HG03064 (cell line): ENCODE results near the gene DMAC2L.
A peak's percentile ranks its signal among the peaks of the same experiment; 100 is the strongest.

Experiments used
- ATAC-seq: cut with Tn5 transposase; IDR thresholded peaks from one replicate; pipeline ENCODE4 v1.9.1; 2021; ENCODE audit warnings: low read depth; ENCODE audit not compliant: unreplicated experiment

Gene DMAC2L

DNA sequence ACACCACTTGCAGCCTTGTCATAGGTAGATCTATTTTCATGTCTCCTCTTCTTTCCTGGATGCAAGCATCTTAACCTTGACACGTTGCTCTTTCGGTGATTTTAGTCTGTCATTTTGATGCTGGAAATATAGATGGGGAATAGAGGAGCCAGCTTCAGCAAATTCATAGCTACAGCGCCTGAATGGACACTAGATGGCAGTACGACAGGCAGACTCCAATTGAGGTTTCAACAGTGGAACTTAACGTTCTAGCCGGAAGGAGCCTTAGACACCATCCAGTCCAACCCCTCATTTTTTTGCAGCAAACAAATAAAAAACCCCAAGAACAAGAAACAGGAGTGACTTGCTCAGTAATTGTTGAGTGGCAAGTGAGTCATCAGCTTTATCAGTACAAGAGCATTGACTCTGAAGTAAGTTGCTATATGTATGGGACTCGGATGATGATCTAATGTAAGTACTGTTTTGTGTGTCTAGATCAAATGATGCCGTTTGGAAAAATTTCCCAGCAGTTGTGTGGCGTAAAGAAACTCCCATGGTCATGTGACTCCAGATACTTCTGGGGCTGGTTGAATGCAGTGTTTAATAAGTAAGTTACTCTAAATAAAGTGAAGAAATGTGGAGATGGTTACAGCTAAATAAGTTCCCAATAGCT lies 9.0 kb downstream of the DMAC2L start:
- ATAC-seq = peak; percentile 90

DNA sequence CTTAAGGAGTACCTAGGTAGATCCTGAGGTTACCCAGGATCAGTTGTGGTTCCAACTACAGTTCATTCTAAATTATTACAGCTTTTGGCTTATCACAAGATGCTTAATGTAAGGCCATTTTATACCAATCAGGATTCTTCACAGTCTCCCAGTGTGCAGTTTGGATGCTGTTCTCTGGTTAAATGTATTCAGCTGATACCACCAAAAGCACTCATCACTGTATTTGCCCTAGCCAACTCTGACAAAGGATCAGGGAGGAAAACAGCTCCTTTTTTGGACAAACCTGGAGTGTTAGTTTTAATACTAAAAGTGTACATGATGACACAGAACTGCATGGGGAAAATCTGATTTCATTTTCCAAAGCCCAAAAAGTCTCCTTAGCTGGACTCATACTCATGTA lies 19.5 kb downstream of the DMAC2L start:
- no peak for ATAC-seq

GRCh38 chr14:50333014-50333509 lies 20.9 kb downstream of the DMAC2L start:
- no peak for ATAC-seq

DNA sequence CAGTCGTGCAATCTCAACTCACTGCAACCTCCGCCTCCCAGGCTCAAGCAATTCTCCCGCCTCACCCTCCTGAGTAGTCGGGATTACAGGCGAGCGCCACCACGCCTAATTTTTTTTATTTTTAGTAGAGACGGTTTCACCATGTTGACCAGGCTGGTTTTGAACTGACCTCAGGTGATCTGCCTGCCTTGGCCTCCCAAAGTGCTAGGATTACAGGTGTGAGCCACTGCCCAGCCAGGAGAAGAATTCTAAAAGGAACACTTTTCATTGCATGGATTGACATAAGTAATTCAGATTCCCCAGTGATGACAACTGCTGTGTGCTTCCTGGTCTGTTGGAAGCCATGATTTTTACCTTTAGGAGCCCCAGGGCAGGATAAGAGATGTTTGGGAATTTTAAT lies 22.1 kb downstream of the DMAC2L start:
- no peak for ATAC-seq

DNA sequence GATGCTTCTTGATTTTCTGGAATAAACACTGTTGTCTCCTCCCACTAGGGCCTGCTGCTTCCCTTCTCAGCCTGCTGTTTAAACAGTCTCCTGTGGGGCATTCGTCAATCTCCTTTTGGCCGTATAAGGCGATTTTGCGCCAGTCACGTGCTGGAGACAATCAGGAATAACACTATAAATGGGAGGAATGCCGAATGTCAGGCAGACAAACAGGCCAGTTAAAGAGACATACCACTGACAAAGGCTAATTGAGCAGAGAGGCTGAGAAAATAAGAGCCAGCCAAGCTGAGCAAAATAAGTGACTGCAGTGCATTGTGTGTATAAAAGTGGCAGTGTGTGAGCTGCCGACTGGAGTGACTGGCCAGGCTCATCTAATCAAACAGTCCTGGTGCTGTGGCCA lies 23.3 kb downstream of the DMAC2L start:
- no peak for ATAC-seq

DNA sequence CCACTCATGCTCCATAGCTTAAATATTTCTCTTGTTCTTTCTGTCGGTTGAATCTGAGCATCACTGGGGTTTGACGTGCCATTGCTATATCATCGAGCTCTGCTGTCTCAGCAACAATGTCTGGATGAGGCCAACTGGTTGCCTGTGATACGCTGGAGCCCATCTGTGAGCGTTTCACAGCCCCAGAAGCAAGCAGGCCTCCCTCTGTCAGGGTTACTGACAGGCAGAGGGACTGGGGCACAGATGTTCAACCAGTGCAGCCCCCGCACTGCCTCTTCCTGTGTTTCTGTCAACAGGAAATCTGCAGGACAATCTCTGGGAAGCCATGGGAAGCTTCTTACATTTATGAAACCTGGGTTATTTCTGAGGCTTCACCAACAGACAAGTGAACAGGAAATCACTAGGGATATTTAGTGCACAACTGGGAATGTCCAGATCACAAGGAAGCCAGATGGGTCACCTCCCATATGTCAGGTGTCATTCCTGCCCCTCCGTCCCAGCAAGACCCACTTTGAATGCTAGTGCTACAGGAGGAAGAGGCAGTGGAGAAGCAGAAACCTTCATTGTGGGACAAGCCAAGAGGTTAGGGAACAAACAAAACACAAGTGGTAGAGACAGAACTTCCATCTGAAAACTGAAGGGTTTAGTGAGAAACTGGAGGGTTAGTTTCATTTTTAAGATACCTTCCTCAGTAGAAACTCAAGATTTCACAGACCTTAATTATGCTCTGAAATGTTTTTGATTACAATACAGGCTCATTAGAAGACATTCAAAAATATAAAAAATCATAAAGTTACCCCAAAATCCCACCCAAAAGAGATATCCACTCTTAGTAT lies 24.1 kb downstream of the DMAC2L start:
- ATAC-seq = no peak

DNA sequence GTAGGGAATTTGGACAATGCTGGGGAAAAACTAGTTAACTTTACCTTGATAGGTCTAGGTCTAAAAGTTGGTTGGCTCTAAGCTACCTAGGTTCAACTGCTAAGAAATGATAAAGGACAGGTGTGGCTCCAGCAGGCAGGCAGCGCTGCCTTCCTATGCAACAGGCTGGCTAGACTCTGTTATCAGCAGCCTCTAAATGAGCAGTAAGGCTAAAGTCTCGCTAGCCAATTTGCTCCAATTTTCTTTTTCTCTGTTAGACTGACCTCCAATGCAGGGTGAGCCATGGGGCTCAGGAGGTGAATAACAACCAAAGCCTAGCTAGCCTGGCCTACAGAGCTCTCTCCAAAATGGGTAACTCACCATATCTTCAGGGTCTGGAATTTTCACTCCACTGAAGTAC lies 26.5 kb downstream of the DMAC2L start:
- no peak for ATAC-seq

DNA sequence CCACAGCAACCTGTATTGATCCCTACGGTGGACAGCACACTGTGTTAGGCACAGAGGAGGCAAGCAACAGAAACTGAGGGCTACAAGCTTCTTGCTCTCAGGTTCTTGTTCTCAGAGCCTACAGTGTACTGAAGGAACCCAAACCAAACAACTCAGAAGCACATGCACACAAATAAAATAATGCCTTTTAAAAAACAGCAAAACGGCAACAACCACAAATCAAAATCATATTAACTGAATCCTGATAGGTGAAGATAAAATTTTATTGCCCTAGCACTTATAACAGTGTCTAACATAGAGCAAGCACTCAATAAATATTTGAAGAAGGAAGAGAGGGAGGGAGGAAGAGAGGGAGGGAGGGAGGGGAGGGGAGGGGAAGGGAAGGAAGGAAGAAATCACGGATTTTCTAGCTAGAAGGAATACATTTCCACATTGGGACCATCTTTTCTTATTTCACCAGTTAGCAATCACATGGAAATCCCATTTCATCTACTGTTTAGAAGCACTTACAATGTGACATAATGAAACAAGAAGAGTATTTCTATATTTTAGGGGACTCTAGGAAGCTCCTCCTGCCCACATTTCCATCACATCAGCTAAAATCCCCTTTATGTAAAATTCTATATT lies 27.2 kb downstream of the DMAC2L start:
- no peak for ATAC-seq

DNA sequence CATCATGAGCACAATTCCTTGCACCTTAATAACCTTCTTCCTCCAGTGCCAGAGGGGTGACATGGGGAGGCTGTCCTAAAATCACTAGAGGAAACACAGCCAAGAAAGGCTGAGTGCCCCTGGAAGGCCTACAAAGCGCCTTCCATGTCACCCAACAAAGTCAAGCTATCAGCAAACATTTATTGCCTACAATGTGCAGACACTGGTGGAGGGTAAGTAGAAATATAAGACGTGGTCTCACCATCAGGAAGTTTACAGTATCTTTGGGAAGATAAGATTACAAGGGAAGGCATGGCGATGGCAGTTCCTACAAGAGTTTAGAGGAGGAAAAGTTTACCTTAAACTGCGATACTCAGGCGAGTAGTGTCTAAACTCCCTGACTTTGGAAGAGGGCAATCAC lies 27.9 kb downstream of the DMAC2L start:
- ATAC-seq = no peak

GRCh38 chr14:50340963-50341362 lies 28.8 kb downstream of the DMAC2L start:
- no peak for ATAC-seq

DNA sequence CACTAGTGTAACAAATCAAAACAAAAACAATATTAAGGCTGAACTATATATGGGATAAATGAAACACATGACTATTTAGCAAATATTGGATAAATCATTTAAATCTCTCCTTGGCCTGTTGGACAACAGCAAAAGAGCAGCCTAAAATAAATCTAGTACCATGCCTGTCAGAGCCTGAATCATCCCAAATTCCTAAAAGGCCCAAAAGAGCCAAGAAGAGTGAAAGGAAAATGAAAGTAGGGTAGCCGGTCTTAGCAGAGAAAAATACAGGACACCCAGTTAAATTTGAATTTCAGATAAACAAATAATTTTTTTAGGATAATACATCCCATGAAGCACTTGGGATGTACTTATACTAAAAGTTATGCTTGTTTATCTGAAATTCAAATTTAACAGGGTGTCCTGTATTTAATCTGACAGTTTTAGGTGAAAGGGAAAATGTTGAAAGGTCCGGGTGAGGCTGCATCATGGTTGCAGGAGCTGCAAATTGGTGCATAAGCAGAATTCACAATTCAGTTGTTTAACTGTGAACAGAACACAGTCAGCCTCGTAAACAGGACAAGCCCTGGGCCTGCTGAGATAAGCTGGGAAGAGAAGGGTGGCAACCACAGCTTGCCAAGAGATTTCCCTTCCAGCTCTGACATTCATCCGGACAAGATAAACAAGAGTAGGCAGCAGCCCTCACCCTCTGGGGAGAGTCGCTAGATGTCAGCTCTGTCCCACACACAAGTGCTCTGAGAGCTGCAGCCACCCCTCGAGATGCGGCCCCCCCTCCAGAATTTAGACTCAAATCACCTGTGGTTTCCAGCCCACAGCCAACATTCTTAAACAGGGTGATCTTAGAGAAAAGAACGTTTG lies 30.3 kb downstream of the DMAC2L start:
- no peak for ATAC-seq

DNA sequence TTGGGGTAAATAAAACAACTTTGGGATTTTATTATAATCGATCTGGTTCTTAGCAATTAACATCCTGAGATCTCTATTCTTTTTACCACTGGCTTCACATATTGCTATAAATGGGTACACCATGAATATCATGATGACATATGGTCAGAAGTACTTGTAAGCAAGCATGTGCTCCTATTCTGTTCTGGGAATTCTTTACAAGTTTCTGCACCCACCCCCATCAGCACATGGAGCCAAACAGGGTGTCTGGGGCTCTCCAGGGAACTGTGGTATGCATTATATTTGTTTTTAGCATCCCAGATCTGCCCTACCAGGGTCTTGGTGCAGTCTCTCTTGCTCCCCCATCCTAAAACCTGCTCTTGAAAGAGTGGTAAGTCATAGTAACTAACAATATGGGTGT lies 31.3 kb downstream of the DMAC2L start:
- no peak for ATAC-seq

DNA sequence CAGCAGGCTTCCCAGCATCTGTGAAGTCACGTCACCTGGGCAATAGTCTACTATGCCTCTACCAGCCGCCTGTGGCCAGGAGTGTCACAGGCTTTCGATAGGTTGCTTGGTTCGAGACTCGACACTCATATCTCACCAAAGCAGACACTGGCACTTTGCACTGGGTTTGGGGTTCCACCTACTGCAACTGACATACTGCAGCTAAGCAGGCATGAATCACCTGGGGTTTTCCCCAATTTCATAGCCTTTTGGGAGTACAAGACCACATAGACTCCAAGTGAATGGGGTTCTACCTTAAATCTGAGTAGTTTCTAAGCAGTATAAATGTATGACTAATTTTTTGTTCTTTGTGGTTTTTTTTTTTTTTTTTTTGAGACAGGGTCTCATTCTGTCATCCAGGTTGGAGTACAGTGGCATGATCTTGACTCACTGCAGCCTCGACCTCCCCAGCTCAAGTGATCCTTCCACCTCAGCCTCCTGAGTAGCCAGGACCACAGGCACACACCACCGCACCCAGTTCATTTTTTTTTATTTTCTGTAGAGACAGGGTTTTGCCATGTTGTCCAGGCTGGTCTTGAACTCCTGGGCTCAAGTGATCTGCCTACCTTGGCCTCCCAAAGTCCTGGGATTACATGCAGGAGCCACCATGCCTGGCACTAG lies 32.1 kb downstream of the DMAC2L start:
- ATAC-seq = peak; percentile 83

DNA sequence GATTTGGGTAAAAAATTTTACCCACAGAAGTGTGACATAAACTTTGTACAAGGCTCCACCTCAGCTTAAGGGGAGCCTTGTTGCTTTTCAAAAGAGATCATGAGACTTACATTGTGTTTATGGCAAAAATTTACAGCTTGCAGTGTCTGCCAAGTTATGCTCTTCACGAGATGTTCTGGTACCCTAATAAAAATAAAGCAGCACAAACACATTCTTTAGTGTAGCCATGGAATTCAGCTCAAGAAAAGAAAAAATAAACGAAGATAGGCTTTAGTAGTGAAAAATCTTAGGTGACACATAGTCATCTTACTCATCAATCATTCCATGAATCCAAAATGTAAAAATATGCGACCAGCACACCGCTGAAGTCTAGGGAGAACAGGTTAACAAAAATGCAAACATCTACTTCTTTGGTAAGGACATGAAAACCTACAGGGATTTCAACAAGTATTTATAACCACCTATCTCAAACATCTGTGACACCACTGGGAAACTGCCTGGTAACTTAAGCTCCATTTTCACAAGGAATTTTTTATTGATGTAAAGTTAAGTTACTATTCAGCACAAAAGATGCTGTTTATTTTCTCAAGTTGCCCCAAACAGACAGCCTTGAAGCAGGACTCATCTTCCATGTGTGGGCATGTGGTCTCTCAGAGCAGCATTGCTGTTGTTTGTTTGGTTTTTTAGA lies 32.9 kb downstream of the DMAC2L start:
- no peak for ATAC-seq

DNA sequence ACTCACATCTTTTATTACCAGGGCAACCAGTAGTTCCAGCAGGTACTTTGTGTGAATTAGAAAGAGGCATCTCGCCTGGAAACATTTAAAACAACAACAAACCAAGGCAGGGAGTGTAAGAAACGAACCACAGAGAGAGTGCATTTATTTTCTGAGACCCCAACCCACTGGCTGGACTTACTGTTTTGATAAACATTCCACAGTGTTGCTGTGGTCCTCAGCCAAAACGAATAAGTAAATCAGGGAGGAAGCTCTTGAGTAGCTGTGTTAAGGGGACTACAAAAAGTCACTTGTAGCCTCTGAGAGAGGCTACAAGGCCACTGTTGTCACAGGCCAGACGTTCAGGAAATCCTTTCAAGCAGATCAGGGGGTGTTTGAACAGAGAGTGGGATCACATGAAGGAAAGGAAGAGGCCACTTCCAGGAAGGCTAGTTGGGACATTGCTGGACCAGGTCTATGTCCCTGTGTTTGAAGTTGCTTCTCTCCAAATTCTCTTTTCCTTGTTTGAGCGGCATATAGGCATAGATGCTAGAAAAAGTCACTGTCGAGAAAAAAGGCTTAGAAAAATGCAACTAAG lies 33.8 kb downstream of the DMAC2L start:
- ATAC-seq = no peak

- ATAC-seq = no peak
Measured at GRCh38 chr14:50347521-50347920, 35.4 kb downstream of the DMAC2L start.

DNA sequence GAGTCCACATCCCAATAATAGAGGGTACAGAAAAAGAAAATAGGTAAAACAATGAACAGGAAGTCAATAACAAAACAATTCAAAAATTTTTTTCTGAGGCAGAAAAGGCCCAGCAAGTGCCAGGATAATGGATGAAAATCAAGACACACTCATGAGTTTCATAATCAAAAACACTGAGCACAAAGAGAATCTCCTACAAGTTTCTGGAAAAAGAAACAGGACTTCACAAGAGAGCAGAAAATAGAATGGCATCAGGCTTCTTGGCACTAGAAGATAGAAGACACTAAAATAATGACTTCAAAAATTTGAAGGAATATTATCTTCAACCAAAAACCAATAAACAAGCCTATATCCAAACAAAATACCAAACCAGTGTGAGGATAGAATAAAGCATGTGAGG lies 36.8 kb downstream of the DMAC2L start:
- no peak for ATAC-seq

GRCh38 chr14:50350975-50351374 lies 38.9 kb downstream of the DMAC2L start:
- ATAC-seq = no peak

DNA sequence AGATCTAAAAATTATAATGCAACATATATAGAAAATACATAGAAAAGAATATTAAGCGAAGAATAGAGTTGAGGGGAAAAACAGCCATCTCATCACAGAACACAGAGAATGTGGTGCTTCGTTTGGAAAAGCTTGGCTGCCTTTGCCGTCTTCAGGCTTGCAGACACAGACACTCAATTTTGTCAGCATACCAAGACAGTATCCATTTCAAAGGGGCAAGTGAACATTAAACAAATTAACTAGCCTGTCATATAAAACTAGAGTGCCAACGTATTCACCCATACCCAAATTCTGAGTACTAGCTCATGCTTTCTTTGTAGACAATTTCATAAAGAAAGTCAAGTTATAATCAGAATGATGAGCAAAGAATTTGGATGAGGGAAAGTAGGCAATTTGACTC lies 40.5 kb downstream of the DMAC2L start:
- ATAC-seq = no peak
